NCI-H1436 (cell line): ENCODE results near the gene FUT8.

Source experiments
- DNase-seq: peaks from one replicate; lab custom pipeline; 2025; lab: John Stamatoyannopoulos, UW

FUT8 gene

DNA sequence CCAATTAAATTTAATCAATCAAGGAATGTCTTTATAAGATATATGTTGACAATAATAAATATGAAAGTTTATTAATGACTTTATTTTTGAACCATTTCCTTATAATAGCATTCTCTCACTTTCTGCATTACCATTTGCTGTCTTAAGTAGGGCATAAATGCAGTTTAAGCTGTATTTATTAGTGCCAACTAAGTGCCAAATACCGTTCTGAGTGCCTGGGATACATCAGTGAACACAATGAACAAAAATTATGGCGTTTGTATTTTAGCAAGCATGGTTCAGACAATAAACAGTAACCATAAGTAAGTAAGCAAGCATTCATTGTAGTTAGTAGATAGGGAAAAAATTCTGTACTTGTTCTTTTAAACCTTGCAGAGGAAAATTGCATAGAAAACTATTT is 145.8 kb downstream of the FUT8 start:
- DNase-seq, result no peak

DNA sequence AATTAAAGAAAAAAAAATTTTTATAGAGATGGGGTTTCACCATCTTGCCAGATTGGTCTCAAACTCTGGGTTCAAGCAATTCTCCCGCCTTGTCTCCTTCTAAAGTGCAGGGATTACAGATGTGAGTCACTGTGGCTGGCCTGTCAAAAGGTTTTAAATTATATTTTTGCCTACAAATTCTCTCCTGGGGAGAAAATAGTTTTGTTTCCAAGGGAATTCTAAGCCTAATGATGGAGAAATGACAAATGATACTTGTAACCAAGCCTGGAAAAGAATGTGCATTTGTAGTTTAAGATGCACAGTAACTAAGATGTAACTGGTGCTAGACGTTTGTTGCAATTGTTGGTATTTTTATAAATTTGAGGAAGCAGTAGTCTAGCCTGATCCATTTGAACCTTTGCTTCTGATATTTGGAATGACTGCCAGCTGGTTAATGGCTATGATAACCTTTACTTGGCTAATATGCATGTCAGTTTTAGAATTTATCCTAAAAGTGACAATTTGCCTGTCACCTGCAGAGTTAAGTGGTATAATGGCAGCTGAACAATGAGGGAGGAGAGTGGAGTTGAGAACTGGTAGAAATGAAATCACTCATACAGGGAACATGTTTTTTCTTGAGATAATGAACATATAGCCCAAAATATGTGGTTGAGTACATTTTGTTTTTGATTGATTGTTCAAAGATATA is 148.0 kb downstream of the FUT8 start:
- DNase-seq, result peak; percentile 22

DNA sequence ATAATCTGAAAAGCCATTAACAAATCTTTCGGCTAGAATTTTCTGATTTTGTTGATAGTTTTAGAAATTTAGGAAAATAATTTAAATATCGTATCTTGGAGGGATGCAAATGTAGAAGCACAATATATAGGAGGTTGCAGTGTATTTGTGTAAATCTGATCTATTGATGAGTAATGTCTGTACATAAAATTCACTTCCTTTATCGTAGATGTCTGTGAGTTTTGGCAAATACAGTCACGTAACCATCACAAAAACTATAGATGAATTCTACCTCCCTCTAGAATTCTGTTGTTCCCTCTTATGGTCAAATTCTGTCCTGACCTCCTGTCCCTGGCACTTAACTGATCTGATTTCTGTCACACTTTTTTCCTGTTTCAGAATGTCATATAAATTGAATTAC is 151.8 kb downstream of the FUT8 start:
- no peak for DNase-seq

DNA sequence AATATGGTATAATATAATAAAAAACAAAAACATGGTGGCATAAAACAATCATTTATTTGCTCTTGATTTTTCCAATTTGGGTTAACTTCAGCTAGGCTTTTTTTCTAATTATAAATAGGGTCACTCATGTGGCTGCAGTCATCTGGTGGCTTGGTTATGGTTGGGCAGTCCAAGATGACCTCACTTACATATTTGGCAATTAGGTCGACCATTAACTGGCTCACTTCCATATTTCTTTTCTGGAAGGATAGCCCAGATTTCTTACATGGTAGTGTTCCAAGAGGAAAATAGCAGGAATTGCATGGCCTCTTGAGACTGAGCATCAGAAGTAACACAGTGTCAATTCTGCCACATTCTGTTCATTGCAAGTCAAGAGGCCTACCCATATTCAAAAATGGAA is 153.4 kb downstream of the FUT8 start:
- no peak for DNase-seq

DNA sequence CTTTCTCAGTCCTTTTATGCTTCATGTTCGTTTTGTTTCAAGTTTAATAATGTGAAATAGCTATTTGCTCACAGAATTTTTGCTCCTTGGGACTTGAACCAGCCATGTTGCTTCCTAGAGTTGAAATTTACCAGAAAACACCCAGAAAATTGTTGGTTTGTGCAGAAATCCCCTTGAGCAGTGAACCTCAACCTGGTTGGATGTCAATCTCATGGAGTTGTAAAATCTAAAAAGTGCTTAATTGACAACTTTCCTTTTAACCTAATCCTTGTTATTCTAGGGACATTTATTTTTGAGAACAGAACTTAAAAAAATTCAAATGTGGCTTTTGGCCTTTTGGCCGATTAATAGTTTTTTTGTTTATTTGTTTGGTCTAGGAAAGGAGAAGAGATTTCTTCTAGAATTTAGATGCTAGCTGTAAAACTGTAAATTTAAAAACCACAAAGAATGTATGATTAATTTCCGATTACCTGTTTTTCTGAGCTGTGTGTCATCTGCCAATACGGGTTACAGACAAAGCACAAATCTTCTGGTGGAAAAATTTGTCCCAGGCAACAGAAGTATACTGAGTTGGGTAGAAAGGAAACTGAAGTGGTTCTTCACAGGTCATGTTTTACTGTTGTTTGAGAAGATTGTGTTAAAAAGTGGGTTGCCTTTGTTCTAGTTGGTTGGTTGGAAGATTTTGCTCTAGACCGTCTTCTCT is 154.4 kb downstream of the FUT8 start:
- no peak for DNase-seq

DNA sequence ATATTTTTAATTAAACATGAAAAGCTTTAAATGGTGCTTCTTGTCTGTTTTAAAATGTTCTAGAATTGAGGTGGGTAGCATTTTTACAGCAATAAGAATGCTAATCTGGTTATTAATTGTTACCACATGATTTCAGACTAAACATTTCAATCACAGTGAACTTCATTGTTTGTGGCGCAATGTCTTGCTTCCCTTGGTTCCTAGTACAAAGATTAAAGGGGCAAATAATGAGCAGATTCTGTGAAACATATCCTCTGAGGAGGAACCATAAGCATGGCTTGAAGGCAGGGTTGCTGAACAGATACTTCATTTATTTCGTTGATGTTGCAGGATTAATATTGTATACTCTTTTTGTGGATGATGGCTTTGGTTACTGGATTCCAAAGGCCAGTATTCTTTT is 162.1 kb downstream of the FUT8 start:
- DNase-seq, result no peak

DNA sequence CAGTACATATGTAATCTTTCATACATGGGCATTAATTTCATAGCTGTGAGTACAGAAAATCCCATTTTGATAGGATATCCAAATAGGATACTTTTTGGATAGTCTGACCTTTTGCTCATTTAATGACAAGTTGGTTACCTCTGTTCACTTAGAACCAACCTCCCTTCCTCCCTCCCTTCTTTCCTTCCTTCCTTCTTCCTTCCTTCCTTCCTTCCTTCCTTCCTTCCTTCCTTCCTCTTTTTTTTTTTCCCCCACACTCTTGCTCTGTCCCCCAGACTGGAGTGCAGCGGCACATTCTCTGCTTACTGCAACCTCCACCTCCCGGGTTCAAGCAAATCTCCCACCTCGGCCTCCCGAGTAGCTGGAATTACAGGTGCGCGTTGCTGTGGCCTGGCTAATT is 162.9 kb downstream of the FUT8 start:
- no peak for DNase-seq

DNA sequence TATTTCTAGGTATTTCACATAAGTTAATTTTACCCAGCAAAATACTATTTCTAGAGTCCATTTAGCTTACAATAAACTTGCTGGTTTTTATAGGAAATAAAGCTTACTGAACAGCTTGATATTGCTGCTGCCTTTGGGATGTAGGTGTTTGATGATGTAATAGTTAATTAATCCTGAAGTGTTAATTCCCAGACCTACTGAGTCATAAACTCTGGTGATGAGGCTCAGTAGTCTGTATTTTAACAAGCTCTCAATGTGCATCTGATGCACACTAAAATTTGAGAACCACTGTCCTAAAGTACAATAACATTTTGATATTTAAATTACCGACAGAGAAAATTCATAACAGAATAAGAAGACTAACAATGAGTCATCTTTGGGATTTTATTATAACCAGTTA is 168.4 kb downstream of the FUT8 start:
- DNase-seq, result no peak

DNA sequence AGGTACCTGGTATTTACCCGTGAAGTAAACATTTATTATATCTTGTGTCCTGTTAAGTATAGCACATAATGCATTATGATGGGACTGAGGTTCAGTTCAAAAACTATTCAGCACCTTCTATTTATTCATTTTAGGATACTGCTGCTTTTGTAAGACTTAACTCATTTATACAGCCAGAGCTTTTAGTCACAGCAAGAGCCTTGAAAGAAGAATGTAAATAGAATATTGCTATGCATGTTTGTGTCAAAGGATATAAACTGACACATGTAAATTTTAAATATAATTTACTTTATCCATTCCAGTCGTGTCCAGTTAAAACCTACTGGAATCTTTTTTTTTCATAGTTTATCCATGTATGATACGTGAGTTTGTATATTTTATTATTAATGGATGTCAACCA is 168.8 kb downstream of the FUT8 start:
- DNase-seq, result no peak

DNA sequence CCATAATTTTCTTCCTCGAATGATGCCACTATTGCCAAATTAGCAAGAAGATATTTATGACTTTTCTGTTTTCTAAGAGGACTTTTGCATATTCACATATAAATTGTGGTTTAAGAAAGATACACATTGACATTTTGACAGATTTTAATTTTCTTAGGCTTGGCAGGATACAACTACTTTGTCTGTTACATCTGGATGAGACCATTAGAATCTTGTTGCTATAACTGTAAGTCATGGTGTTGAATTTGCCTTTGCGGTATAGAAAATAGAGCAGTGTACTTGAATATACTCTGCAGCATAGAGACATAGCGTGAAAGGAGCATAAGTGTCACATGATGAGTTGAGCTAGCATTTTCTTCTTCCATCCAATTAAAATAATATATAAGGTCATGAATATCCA is 169.3 kb downstream of the FUT8 start:
- no peak for DNase-seq

DNA sequence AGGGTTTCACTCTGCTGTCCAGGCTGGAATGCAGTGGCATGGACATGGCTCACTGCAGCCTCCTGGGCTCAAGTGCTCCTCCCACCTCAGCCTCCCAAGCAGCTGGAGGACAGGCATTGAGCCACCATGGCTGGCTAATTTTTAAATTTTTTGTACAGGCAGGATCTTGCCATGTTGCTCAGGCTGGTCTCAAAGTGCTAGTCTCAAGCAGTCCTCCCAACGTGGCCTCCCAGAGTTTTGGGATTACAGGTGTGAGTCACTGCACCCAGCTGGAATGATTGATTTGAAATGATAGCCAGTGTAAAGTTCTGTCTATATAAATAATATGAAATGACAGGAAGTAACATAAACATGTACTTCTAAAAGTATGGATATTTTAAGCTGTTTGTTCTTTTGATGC is 172.7 kb downstream of the FUT8 start:
- DNase-seq, result no peak

DNA sequence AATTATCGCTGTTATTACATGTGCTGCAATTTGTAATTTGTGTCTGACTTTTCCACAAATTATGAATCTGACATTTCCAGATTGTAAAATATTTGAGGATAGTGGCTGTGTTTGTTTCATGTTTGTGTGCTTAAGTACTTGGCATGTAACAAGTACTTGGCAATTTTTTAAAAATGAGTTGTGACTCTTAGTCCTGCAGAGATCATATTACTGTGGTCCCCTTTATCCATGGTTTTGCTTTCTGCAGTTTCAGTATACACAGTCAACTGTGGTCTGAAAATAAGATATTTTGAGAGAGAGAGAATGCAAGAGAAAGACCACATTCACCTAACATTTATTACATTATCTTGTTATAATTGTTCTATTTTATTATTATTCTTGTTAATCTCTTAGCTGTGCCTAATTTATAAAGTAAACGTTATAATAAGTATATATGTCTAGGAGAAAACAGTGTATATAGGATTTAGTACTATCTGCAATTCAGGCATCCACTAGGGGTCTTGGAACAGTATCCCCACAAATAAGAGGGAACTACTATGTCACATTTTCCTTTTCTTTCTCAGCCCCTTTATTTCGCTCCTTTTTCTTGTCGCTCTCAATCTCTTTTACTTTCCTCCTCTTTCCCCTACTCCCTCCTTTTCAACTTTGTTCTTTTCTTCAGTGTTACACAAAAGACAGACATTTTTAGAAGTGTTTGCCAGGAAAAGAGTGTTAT is 176.1 kb downstream of the FUT8 start:
- DNase-seq, result no peak

DNA sequence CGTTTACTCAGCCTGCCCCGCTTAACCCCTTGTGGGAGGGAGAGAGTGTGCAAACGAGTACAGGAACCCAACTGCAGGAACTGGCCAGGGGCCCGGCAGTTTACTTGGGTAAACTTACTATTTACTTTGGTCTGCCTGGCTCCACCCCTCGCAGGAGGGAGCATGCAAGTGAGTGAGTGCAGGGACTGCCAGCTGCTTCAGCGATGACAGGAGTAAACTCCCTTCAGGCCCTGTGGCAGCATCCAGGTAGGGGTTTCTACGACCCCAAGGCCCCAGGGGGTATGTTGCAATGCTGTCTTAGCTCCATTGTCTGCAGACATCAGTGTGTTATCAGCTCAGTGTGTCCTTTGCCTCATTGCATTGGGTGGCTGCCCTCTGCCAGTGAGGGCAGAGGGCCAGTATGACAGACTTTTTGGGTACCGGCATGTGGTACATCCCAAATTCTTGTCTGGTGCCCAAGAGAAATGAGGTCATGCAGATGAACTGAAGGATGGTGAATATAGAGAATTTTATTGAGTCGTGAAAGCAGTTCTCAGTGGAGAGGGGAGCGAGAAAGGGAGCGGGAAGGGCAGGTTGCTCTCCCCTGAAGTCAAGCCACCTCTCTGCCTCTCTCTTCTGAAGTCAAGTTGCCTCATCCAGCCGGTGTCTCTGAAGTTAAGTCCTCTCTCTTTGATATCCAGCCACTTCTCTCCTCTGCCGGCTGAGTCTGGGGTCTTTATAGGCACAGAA is 181.8 kb downstream of the FUT8 start:
- no peak for DNase-seq

DNA sequence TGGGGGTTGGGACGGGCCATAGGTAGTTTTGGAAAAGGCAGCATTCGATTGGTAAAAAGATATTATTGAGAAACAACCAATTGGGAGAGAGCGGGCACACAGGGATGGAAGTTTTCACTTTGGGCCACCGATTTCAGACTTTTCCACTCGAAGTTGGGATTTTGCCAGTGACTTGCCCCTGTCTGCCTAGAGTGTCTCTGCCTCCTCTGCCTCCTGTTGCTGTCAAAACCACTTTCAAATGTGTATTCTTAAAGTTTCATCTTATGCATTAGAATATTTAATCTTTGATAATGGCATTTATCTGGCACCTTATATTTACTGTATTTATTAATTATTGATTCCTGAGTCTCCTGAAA is 182.3 kb downstream of the FUT8 start:
- no peak for DNase-seq

DNA sequence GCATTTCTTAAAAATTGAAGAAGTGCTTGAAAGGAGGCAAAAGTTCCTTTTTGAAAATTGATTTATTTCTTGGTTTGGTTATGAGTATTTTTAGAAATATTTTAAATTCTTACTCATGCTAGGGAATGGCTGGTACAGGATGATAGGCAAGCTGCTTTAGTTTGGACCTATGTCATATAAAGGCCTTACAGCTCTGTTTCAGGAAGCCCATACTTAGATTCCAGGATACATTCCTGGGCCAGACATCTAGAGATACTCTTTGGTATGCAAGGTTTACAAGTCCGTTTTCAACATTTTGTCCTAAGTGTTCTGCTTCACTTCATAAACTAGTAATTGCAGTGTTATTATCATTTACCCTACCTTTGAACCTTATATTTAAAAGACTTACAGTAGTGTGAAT is 186.8 kb downstream of the FUT8 start:
- DNase-seq, result no peak

DNA sequence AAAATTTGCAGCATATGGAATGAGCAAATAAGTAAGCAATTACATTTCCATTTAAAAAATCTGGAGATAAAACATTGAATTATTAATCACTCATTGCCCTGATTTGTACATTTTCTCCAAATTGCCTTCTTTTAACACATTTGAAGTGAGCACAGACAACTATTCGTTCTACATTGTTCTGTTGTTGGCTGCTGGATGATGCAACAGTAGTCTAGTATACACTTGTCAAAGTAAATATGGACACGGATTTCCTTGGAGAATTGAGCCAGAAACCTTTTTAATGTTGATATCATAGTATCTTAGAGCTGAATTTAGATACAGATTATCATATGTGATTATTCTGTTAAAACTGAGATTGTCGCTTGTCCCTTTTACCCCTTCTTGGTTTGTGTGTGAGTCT is 188.2 kb downstream of the FUT8 start:
- DNase-seq, result no peak

DNA sequence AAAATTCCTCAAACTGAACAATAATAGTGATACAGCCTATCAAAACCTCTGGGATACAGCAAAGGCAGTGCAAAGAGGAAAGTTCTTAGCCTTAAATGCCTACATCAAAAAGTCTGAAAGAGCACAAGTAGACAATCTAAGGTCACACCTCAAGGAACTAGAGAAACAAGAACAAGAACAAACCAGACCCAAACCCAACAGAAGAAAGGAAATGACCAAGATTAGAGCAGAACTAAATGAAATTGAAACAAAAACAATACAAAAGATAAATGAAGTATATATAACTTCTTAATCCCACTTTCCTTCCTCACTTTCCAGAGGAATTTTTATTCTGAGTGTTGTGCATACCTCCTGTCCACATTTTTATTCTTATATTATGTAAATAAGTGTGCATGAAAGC is 192.0 kb downstream of the FUT8 start:
- DNase-seq, result no peak

DNA sequence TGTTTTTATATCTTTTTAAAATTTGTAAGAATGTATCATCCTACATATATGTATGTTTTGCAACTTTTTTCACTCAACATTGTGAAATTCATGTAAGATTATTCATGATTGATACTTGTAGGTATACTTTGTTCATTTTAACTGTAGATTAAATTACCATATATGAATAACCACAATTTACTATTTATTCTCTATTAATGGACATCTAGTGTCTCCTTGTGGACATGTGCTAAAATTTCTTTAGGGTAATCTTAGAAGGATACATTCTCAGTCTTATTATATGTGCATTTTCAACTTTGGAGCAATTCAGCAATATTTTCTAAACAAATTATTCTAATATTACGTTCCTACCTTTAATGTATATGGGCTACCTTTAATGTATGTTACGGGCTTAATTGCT is 192.4 kb downstream of the FUT8 start:
- DNase-seq, result no peak

DNA sequence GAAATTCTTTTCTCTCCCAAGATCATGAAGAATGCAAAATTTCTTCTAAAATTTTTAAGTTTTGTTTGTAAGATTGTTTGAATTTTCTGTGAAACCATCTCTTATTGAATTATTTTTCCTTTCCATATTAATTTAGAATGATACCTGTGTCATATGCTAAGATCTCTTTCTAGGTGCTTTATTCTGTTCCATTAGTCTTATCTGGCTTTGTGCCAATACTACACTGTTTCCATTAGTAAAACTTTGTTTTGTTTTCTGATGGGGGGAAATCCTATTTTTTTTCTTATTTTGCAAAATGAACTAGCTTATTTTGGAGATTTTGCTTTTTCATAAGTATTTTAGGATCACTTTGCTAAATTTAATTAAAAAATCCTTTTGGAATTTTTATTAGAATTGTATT is 193.9 kb downstream of the FUT8 start:
- DNase-seq, result no peak

DNA sequence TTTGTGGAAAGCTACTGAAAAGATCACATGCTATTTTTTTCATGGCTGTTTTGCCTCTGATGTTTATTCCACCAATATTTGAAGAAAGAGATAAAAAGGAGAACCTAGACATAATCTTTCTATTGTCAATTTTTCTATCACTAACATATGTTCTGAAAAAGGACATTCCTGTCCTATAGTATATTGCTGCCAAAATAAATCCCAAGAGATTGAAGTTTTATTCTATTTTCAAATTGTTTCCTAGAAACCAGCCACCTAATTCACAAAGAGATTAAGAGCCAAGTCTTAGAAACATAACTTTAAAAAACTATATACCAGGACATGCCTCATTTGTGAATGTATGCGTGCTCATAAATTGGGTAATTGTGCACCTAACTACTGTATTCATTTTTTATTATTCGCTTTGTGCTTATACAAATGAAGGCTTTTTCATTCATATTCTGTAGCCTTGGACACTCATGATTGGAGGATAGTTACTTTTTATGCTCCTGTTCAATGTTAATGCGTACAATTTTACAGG is 200.7 kb downstream of the FUT8 start:
- no peak for DNase-seq

DNA sequence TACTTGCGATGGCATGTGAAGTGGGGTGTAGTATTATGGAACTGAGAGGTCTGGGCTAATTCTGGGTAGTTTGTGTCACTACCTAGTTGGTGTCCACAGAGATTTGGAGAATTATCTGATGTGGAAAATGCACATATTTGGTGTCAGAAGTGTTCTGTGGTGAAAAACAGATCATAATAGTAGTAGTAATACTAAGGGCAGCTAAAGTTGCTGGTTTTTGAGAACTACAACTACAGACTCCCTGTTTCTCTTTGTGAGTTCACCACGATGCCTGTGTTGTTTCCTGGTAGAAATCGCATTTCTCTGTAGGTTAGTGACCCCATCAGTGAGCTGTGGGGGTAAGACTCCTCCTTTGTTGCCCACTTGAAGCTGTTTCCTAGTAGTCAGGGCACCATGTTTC is 206.5 kb downstream of the FUT8 start:
- no peak for DNase-seq

DNA sequence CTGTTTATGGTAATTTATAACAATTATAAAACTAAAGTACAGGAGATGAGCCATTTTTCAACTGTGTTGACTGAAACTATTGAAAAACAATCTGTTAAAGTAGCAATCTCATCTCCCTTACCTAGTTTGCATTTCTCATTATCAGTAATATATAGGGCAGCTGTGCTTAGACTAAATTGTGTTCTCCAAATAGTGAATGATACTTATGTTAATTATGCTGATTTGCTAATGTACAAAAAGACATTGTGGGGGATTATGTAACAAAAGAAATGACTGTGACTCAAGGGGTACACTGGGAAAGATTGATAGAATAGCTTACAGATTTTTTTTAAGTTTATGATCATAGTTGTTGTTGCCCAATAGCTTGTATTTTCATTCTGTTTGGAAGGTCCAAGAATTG is 207.7 kb downstream of the FUT8 start:
- peak; percentile 64 for DNase-seq

DNA sequence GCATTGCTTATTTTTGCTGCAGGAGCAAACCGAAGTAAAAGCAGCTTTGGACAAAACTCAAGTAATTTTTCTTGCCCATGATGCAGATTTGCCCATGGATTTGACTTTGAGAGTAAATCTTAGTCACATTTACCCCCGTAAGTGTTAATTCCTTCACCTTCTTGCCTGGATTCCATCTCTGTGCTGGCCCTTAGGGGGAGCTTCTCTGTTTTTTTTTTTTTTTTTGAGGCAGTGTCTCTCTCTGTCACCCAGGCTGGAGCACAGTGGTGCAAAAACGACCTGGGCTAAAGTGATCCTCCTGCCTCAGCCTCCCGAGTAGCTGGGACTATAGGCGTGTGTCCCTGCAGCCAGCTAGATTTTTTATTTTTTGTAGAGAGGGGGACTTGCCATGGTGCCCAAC is 210.2 kb downstream of the FUT8 start:
- DNase-seq, result no peak
